Suprapubic skin (tissue), 4 donors: ENCODE measurements around the gene SLC6A6.

Experiments
- CTCF ChIP-seq, 2 donors: fragments of 200-600 bp in 1 of 2; fragments of 450-650 bp in 1 of 2; sonication (generic) in 1 of 2; IDR thresholded peaks; one replicate each; pipeline ENCODE4 v1.5.1; 2016 to 2019; ENCODE audit warnings: antibody characterized with exemption in 2 of 2, mild to moderate bottlenecking in 1 of 2, moderate library complexity in 1 of 2
- EP300 ChIP-seq: sonication (generic); formaldehyde crosslinking; IDR thresholded peaks from one replicate; pipeline ENCODE4 v1.6.1; 2017; ENCODE audit warnings: antibody characterized with exemption
- POLR2A ChIP-seq, 2 donors: fragments of 450-650 bp; IDR thresholded peaks; one replicate each; pipeline ENCODE4 v1.6.1; 2017; ENCODE audit warnings: antibody characterized with exemption in 2 of 2, mild to moderate bottlenecking in 2 of 2, moderate library complexity in 2 of 2
- POLR2AphosphoS5 ChIP-seq, 3 donors: sonication (generic); formaldehyde crosslinking; IDR thresholded peaks; one replicate each; pipeline ENCODE4 v1.6.1; 2017; ENCODE audit warnings: antibody characterized with exemption in 3 of 3

- TF ChIP-seq POLR2AphosphoS5 (IDR thresholded peaks at IDR 0.05) (no peak), POLR2A (IDR thresholded peaks at IDR 0.05) (no peak), CTCF (IDR thresholded peaks at IDR 0.05) (no peak), EP300 (no peak)
These were observed 57.0 kb downstream of the SLC6A6 start for GRCh38 chr3:14459384-14459783.
